IPS DF 6.9 (cell line): ENCODE measurements around the gene ATP6V1G2.
"Not testable (repeated sequence)": the region's sequence is repeated elsewhere in the genome, so short reads cannot be mapped to it uniquely, and the experiment has no call there.

Experiments
- DNase-seq: peaks from one replicate; pipeline ENCODE4 v3.0.0-alpha.2; 2013; ENCODE audit warnings: low read depth, low spot score
- H3K27ac ChIP-seq: one replicate; pipeline ENCODE4 v1.5.1; 2013; ENCODE audit warnings: low read length, control low read depth
- H3K27me3 ChIP-seq: 2 replicates; pipeline ENCODE4 v1.6.1; 2013; ENCODE audit warnings: mild to moderate bottlenecking, low read length; ENCODE audit not compliant: control insufficient read depth, insufficient read depth
- H3K36me3 ChIP-seq: 2 replicates; pipeline ENCODE4 v1.6.1; 2013; ENCODE audit warnings: low read length; ENCODE audit not compliant: control insufficient read depth, insufficient read depth
- H3K4me1 ChIP-seq: 2 replicates; pipeline ENCODE4 v1.6.1; 2013; ENCODE audit warnings: low read length; ENCODE audit not compliant: control insufficient read depth, insufficient read depth
- H3K4me3 ChIP-seq: 2 replicates; pipeline ENCODE4 v1.5.1; 2013; ENCODE audit warnings: mild to moderate bottlenecking, low read length
- H3K9me3 ChIP-seq: 2 replicates; pipeline ENCODE4 v1.6.1; 2013; ENCODE audit warnings: low read length, inconsistent platforms; ENCODE audit not compliant: control insufficient read depth, insufficient read depth
- WGBS: extraction: QIAGEN DNeasy Blood & Tissue Kit; methylation state at CpG from one replicate; pipeline ENCODE4 v1.1.7; 2013; ENCODE audit warnings: mixed read lengths, missing lambda C conversion rate; ENCODE audit not compliant: insufficient read length, insufficient coverage; 5-methylcytosine and 5-hydroxymethylcytosine counted together

Gene ATP6V1G2

GRCh38 chr6:31497531-31498476 lies 48.6 kb downstream of the ATP6V1G2 start, which contains the start of gene MICB:
TSS of gene MICB (plus strand) at chr6:31498145. CDS start at chr6:31498194, 49 bp downstream.
- Histone ChIP-seq H3K9me3 (no peaks in the 10 kb centered on the region), H3K27ac (no peak within 1 kb of the TSS), H3K36me3 (no peaks in the 10 kb centered on the region), H3K27me3 (no peaks in the 10 kb centered on the region), H3K4me1 (no peaks in the 10 kb centered on the region), H3K4me3 (peak within 1 kb of the TSS; percentile 71; the same call in 1 of the 2 replicates)
- no CpG with 5 or more reads among the region's 64 CpGs for WGBS
- DNase-seq: peak; percentile 91

- H3K27ac ChIP-seq, H3K27me3 ChIP-seq, H3K4me1 ChIP-seq, H3K4me3 ChIP-seq, H3K36me3 ChIP-seq, H3K9me3 ChIP-seq, DNase-seq: not testable (repeated sequence)
- WGBS: no CpG with 5 or more reads among the region's 4 CpGs
Observed at GRCh38 chr6:31496826-31497225, 49.6 kb downstream of the ATP6V1G2 start.

GRCh38 chr6:31495580-31495979 lies 50.8 kb downstream of the ATP6V1G2 start:
- Histone ChIP-seq H3K36me3 (no peaks in the 10 kb centered on the region), H3K9me3 (no peaks in the 10 kb centered on the region), H3K4me1 (no peaks in the 10 kb centered on the region), H3K27me3 (no peaks in the 10 kb centered on the region), H3K4me3 (no peak overlapping the region), H3K27ac (no peak overlapping the region)
- no CpG with 5 or more reads among the region's 2 CpGs for WGBS
- no peak for DNase-seq
